ENCODE results near the gene BSG.
"Not testable (repeated sequence)": the region's sequence is repeated elsewhere in the genome, so short reads cannot be mapped to it uniquely, and the experiment has no call there.

The BSG gene

GRCh38 chr19:605061-605971, 32.9 kb downstream of the BSG start:
- not testable (repeated sequence) for DNase-seq

DNA sequence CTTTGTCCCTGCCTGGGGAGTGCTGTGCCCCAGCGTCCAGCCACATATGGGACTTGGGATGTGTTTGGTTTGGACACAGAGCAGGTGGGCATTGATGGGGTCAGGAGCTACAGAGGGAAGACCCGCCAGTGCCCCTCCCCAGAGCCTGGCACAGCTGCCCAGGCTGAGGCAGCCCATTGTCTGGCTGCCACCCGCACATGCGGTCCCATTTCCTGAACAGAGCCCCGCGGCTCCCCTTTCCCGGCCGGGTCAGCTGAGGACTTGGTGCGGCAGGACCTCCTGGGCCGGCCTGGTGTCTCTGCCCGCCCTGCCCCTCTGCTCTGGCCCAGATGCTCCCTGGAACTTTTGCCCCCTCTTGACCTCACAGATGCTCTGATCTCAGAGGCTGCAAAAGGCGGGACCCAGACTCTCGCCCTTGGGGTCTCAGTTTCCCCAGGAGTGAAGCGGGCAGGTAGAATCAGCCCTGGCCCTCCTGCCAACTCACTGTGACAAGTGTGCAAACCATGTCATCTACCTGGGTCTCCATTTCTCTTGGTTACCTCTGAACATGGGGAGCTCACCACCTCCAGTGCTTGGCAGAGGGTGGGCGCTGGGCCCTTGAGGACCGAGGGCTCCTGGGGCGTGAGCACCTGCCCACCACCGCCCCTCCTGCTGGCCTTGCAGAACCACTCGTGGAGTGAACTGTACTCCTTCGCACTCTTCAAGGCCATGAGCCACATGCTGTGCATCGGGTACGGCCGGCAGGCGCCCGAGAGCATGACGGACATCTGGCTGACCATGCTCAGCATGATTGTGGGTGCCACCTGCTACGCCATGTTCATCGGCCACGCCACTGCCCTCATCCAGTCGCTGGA, 35.1 kb downstream of the BSG start:
- no peak for DNase-seq

DNA sequence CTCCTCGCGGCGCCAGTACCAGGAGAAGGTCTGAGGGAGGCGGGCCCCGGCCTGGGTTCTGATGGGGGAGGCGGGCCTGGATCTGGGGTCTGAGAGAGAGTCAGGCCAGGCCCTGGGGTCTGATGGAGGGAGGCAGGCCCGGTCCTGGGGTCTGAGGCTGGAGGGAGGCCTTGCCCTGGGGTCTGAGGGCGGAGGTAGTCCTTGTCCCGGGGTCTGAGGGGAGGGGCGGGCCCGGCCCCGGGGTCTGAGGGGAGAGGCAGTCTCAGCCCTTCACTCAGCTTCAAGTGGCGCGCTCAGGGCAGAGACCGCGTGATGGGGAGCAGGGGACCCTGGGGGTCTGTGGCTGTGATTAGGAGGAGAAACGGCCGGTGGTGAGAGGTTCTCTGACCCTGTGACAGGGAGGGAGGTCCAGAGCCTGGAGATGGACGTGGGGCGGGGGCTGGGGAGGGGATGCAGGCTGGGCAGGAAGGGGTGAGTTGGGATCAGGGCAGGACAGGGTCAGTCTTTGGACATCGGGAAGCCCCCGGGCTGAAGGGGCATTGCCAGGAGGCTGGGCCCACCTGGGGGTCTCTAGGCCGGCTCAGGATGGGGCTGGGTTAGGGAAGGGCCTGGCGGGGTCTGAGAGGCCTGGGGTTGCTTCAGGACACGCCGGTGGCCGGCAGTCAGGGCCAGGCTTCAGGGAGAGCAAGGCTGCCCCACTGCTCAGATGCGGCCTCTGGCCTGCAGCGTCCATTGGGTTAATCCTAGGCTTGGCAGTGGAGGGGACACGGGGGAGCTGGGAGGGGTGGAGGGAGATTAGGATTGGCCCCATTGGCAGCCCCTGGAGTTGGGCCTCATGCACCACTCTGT, 36.0 kb downstream of the BSG start:
- no peak for DNase-seq

GRCh38 chr19:609004-609346, 36.6 kb downstream of the BSG start:
- DNase-seq, result no peak

DNA sequence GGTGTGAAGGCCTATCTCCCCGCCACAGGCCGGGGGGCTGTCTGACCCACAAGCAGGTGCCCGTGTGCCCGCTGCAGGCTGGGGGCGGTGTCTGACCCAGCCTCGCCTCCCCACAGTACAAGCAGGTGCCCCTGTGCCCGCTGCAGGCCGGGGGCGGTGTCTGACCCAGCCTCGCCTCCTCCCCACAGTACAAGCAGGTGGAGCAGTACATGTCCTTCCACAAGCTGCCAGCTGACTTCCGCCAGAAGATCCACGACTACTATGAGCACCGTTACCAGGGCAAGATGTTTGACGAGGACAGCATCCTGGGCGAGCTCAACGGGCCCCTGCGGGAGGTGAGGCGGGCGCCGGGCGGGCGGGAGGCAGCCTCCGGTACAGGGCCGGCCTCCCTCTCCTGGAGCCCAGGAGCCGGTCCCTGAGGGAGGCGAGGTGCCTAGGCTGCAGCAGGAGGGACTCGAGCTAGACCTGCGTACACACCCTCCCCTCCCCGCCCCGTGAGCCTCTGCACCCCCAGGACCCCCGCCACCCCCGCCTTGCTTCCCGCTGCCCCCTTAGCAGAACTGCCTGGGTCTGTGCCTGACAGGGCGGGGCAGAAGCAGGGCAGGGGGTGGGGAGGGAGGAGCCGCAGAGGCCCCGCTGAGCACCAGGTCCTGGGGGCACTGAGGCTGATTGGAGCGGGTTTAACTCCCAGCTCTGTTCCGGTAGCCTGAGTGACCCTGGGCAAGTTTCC, 37.8 kb downstream of the BSG start:
- no peak for DNase-seq

GRCh38 chr19:610801-611480, 38.5 kb downstream of the BSG start:
- DNase-seq, result no peak

- peak; percentile 24 for DNase-seq
These were observed 39.1 kb downstream of the BSG start for GRCh38 chr19:611481-611868.

- DNase-seq, result no peak
These were observed 40.5 kb downstream of the BSG start for GRCh38 chr19:612941-613340.

DNA sequence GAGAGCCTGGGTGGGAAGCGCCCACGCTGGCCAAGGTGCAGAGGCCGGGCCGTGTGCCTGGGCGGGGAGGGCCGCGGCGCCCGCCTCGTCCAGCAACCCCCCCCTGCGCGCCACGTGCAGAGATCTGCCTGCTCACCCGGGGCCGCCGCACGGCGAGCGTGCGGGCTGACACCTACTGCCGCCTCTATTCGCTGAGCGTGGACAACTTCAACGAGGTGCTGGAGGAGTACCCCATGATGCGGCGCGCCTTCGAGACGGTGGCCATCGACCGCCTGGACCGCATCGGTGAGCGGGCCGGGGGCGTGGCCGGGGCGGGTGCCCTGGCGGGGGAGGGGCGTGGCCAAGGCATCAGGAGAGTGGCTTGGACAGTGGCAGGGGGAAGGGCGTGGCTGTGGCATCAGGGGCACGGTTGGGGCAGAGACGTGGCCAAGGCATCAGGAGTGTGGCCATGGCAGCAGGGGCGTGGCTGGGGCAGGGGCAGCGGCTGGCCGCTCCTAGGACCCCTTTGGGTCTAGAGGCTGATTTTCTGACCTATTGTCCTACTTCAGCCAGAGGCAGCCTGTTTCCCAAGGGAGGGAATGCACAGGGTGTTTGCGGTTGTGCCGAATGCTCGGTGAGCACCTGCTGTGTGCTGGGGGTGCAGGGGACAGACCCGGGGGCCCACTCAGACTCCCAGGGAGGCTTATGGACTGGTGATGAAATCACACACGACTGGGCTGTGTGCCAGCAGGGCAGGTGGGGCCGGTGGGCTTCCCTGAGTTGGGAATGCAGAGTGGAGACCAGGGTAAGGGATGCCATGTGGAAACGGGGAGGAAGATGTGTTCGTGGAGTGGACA, 41.6 kb downstream of the BSG start:
- DNase-seq, result no peak

- DNase-seq, result no peak
These were observed 43.2 kb downstream of the BSG start for GRCh38 chr19:615619-616018.

- no peak for DNase-seq
These were observed 43.8 kb downstream of the BSG start for GRCh38 chr19:616062-616700.

DNA sequence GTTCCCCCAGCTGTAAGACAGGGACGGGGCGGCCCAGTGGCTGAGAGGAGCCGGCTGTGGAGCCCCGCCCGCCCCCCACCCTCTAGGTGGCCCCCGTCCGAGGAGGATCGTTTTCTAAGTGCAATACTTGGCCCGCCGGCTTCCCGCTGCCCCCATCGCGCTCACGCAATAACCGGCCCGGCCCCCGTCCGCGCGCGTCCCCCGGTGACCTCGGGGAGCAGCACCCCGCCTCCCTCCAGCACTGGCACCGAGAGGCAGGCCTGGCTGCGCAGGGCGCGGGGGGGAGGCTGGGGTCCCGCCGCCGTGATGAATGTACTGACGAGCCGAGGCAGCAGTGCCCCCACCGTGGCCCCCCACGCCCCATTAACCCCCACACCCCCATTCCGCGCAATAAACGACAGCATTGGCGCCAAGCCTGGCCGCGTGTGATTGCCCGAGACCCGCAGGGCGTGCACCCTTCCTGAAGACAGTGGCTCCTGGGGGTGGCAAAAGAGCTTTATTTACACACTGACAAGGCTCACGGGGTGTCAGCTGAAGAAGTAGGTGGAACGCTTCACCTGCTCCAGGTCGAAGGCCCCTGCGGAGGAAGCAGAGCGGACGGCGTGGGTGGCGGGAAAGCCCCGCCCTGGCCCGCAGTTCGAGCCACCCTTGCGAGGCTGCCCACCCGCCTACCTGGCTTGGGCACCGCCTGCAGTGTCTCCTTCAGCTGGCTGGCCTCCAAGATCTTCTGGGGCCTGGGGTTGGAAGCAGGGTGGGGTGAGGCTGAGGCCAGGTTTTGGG, 44.5 kb downstream of the BSG start:
- no peak for DNase-seq

DNA sequence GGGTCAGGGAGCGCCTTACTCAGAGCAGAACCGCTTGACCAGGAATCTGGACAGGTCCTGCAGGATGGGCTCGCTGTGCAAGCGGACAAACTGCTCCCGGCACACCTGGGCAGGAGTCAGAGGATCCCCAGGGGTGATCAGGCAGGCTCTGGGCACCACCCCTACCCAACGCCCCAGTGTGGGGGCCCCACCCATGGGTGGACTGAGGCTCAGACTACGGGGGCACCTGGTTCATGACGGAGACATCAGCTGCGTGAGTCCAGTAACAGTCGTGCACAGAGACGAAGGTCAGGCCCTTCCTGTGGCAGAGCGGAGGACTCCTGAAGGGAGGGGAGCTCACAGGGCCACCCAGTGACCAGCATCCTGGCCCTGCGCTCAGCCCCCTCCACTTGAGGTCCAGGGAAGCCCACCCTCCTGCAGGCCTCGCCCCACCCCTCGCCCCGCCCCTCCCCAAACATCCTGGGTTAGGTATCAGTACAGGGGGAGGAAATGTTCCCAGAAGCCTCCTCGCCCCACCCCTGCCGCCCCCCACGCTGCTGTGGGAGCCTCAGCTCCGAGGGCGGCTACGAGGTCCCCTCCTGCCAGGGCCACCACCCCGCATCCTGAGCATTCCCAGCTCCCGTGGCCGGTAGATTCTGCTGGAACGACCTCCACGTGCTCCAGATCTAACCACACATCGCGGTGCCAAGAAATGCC, 45.3 kb downstream of the BSG start:
- no peak for DNase-seq

DNA sequence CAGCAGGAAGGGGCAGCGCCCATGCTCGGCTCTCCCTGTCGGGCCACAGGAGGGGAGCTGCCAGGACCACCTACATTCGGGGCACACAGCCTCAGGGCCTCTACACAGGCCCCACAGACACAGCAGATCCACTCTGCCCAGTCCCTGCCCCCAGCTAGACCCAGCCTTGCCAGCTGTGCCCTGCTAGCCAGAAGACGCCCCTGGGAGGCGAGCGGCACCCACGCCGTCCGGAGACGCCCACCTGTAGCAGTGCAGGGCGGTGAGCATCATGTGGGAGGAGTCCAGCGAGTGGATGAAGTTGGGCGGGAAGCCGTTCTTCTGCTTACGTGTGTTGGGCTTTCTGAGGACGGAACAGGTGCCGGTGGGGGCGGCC, 45.8 kb downstream of the BSG start:
- no peak for DNase-seq

GRCh38 chr19:618674-619285, 46.4 kb downstream of the BSG start:
- DNase-seq, result no peak

DNA sequence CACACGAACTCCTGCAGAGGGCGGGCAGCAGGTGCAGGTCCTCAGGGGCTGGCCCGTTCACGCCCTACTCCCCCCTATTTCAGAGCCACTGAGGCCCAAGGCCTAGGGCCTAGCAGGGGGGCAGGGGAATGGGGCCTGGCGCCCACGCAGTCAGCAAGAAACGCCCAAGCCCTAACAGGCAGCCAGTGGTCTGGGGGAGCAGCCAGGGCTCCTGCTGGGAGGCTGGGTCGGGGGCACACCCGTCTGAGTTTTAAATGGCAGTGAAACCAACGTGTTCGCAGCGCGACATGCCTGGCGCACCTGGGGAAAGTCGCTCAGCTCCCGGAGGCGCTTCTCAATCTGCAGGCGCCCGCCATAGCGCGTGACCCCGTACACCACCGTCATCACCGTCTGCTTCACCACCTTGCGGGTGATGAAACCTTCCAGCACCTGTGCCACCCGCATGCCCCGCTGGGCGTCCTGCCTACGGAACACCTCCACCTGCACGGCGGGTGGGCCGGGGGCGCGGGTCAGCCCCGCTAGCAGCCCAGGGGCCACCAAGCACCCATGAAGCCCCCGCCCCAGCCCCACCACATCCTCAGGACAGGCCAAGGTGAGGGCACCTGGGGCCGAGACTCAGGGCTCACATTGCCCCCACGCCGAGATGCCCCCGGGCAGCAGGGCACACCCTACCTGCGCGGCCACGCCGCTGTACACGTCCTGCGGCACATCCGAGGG, 47.0 kb downstream of the BSG start:
- DNase-seq, result no peak

GRCh38 chr19:620166-620862, 47.9 kb downstream of the BSG start:
- DNase-seq, result no peak

Measured in NCI-H226 (cell line).